IgD-negative memory B cell (primary cell): ENCODE measurements around the gene MALRD1. TPM values are rescaled to one million over a fixed set of nuclear protein-coding genes. Genes with fewer than 3 reads are reported as not detected.

Experiments used
- H3K27ac Mint-ChIP-seq, 3 donors: one replicate each; pipeline ENCODE4 v1.8.0; 2020 to 2022; ENCODE audit warnings: mild to moderate bottlenecking in 3 of 3, mixed read lengths in 3 of 3, moderate library complexity in 1 of 3
- H3K27me3 Mint-ChIP-seq: one replicate; pipeline ENCODE4 v1.8.0; 2021; ENCODE audit warnings: mixed read lengths
- H3K36me3 Mint-ChIP-seq: one replicate; pipeline ENCODE4 v1.8.0; 2020; ENCODE audit warnings: mild to moderate bottlenecking, mixed read lengths
- H3K4me1 Mint-ChIP-seq, 3 donors: one replicate each; pipeline ENCODE4 v1.8.0; 2020 to 2022; ENCODE audit warnings: mixed read lengths in 3 of 3, mild to moderate bottlenecking in 1 of 3
- H3K4me3 Mint-ChIP-seq, 4 donors: one replicate each; pipeline ENCODE4 v1.8.0; 2020 to 2022; ENCODE audit warnings: mild to moderate bottlenecking in 4 of 4, mixed read lengths in 4 of 4, moderate library complexity in 3 of 4
- H3K9me3 Mint-ChIP-seq, 3 donors: one replicate each; pipeline ENCODE4 v1.8.0; 2020 to 2021; ENCODE audit warnings: mixed read lengths in 3 of 3, mild to moderate bottlenecking in 1 of 3
- polyA plus RNA-seq: library from polyadenylated mRNA; unstranded; fragments of 300-500 nt; fragmentation: Illumina TruSeq; gene quantifications from one replicate; pipeline ENCODE4 v1.2.3, GENCODE V29; 2021

Gene MALRD1
- polyA plus RNA-seq, 1 donor from 2014 or later: not detected

DNA sequence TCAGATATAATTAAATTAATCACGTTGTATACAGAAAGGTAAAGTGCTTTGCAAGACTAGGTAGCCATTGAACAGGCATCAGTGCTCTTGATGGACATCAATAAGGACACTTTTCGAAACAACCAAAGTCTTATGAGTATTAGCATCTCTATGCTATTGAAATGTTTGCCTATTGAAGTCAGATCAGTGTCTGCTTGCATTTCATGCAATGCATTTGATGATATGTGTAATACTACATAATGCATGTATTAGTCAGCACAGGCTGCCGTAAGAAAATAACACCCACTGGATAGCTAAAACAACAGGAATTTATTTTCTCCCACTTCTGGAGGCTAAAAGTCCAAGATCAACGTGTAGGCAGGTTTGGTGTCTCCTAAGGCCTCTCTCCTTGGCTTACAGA is 558.4 kb downstream of the MALRD1 start:
- Mint-ChIP-seq H3K4me3 (no peak overlapping the region), H3K27ac (no peak overlapping the region), H3K9me3 (peaks cover 0 to 11% (median 3%) of the 10 kb centered on the region in 3 donors)

DNA sequence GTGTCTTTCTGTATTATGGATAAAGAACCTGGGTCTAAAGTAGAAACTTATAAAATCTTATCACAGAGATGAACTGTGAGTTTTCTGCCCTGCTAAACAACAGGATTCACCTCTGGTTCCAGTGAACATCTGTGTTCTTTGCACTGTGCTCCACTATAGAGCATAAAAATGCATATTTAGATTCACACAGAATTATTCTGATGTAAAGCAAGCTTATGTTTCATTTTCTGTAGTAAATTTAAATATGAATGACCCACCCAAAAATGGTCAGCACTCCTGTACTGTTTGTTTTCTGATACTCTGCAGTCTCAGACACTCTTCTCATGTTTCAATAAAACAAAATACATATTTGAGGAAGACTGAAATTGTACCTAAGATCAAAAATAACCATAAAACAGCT is 563.2 kb downstream of the MALRD1 start:
- no peaks in the 10 kb centered on the region for H3K36me3 Mint-ChIP-seq
- no peak overlapping the region for H3K27ac Mint-ChIP-seq
- no peaks in the 10 kb centered on the region for H3K4me1 Mint-ChIP-seq
- H3K27me3 Mint-ChIP-seq: no peaks in the 10 kb centered on the region
- H3K4me3 Mint-ChIP-seq: no peak overlapping the region
- H3K9me3 Mint-ChIP-seq: peaks cover 0 to 11% (median 0%) of the 10 kb centered on the region in 3 donors

More for the DNA sequence above, 558.4 kb downstream of the MALRD1 start:
- no peaks in the 10 kb centered on the region for H3K36me3 Mint-ChIP-seq
- H3K4me1 Mint-ChIP-seq: no peaks in the 10 kb centered on the region
- H3K27me3 Mint-ChIP-seq: no peaks in the 10 kb centered on the region

DNA sequence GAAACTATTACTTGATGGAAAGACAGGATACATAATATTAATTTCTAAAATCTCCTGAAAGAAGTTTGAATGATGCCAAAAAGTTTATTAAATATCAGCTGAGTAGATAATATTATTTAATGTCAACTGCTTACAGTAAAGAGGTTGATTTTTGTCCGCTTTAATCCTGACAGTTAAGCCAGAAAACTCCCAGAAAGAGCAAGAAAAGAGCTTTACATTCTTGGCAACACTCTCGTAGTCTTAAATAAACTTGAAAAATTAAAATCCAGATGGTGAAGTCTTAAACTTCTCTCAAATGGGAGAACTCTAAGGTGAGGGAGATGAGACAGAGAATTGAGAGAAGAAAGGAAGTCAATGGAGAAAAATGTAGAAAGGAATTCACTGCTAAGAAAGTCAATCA is 568.4 kb downstream of the MALRD1 start:
- Mint-ChIP-seq H3K36me3 (no peaks in the 10 kb centered on the region), H3K9me3 (peaks cover 2 to 4% (median 3%) of the 10 kb centered on the region in 3 donors), H3K4me1 (no peaks in the 10 kb centered on the region), H3K27me3 (no peaks in the 10 kb centered on the region), H3K4me3 (no peak overlapping the region), H3K27ac (no peak overlapping the region)

DNA sequence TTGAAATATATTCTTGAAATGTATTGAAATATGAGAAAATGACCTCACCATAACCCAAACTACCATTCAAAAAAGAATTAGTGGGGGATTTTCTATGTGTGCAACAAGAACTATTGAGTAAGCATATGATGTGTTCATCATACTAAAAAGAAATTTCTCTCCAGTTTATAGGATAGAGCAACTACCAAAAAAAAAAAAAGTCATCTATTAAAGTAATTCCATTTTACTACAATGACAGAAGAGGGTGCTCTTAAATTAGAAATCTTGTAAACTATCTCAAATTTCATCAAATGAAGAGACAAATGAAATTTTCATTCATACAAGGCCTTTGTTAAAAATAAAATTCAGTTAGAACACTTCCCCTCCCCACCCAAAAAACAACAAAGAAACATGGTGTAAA is 572.2 kb downstream of the MALRD1 start:
- Mint-ChIP-seq H3K9me3 (peaks cover 0 to 5% (median 2%) of the 10 kb centered on the region in 3 donors), H3K27ac (no peak overlapping the region), H3K36me3 (no peaks in the 10 kb centered on the region), H3K4me3 (no peak overlapping the region), H3K4me1 (no peaks in the 10 kb centered on the region), H3K27me3 (no peaks in the 10 kb centered on the region)

DNA sequence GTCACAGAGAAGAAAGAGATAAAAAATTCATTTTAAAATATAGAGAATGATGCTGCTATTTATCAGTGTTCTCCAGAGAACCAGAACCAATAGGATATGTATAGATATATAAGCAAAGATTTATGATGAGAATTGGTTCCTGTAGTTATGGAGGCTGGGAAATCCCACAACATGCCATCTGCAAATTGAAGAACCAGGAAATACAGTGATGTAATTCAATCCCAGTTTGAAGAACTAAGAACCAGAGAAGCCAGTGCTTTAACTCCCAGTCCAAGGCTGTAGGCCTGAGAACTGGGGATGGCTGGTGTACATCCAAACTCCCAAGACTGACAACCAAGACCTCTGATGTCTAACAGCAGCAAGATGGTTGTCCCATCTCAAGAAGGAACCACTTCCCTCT is 574.7 kb downstream of the MALRD1 start:
- H3K27me3 Mint-ChIP-seq: no peaks in the 10 kb centered on the region
- H3K27ac Mint-ChIP-seq: no peak overlapping the region

DNA sequence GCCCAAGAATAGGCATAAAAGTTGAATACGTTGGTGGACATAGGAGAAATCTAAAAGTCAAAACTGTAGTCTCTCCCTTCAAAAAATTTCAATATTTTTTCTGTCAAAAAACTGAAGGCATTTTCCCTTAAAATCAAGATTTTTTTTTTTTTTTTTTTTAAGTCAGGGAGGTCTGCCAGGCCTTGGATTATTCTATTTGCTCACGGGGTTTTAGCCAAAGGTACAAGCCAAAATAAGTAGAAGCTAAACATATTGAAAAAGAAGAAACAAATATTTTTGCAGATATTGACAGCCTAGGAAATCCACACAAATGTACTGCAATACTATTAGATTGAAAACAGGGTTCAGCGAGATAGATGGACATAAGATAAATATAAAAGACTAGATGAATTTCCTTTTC is 577.6 kb downstream of the MALRD1 start:
- Mint-ChIP-seq H3K4me3 (no peak overlapping the region), H3K27me3 (no peaks in the 10 kb centered on the region), H3K9me3 (peaks cover 0 to 4% (median 0%) of the 10 kb centered on the region in 3 donors), H3K4me1 (no peaks in the 10 kb centered on the region), H3K36me3 (no peaks in the 10 kb centered on the region), H3K27ac (no peak overlapping the region)

More for the DNA sequence above, 574.7 kb downstream of the MALRD1 start:
- no peaks in the 10 kb centered on the region for H3K36me3 Mint-ChIP-seq
- H3K9me3 Mint-ChIP-seq: peaks cover 0 to 5% (median 2%) of the 10 kb centered on the region in 3 donors
- no peak overlapping the region for H3K4me3 Mint-ChIP-seq
- no peaks in the 10 kb centered on the region for H3K4me1 Mint-ChIP-seq

DNA sequence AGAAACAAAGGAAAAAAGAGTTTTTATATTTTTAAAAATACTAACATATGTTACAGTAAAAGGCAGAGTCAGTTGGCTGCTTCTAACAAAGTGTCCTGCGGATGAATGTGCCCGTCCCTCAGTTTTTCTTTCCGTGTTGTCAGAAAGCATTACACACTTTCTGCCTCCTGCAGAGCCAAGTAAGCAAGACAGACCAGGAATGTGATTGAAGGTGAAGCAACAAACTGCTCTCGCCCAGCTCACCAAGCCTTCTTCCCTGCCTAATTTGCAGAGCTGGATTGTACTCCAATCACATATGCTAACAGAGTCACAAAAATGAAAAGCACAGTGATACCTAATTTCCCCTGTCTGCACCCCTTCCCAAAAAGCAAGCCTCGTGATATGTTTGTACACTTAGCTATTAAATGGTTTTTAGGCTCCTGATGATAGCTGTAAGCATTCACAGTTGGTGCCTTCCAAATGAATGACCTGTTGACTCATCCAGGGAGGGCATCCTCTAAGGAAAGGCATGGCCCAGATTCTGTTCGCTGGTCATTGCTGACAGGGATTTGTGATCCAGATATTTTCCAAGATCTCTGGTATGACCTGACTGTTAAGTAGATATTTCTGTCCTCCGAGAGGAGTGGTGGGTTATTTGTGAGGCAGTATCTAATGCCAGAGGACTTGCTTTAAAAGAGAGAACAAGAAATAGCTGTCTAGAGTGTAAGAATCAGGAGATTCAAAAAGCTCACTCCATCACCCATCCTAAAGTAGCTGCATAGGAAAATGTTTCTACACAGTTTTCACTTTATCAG is 580.4 kb downstream of the MALRD1 start:
- Mint-ChIP-seq H3K4me3 (no peak overlapping the region), H3K27ac (no peak overlapping the region), H3K4me1 (no peaks in the 10 kb centered on the region)

DNA sequence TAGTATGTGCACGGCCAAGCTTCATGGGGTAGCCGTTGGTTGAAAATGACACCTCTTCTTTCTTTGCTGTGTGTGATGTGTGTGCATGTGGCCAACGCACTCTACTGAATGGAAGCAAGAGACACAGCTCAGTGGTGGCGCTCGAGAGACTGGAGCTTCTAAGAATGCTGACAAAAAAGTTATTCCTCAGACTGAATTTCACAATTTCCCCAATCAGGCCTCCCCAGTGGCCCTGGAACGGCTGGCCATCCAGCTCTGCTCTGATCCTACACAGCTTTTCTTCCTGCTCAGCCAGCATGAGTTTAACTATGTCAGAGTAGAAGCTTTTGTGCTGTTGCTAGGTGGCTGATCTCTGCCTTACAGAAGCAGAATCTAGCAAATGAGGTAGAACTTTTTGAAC is 581.0 kb downstream of the MALRD1 start:
- Mint-ChIP-seq H3K36me3 (no peaks in the 10 kb centered on the region), H3K4me1 (no peaks in the 10 kb centered on the region), H3K9me3 (peaks cover 0 to 4% (median 0%) of the 10 kb centered on the region in 3 donors), H3K27me3 (no peaks in the 10 kb centered on the region), H3K27ac (no peak overlapping the region), H3K4me3 (no peak overlapping the region)

More for the DNA sequence above, 580.4 kb downstream of the MALRD1 start:
- Mint-ChIP-seq H3K27me3 (no peaks in the 10 kb centered on the region), H3K36me3 (no peaks in the 10 kb centered on the region), H3K9me3 (peaks cover 0 to 5% (median 0%) of the 10 kb centered on the region in 3 donors)

DNA sequence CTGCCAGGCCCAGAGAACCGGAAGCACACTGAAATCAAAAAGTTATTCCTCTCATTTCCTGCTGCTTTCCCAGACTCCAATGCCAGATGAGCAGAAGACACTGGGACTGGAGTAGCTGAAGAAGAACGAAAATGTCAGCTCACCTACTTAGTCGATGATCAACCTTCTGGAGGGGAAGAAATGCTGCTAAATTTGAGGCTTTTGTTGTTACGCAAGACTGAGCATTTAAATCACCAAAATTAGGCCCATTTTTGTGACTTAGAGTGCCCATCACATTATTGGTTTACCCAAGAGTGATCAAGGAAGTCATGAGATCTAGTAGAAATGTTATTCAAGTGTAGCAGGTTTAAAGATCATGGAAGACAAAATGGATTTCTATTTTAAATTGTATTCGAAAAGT is 585.6 kb downstream of the MALRD1 start:
- H3K27ac Mint-ChIP-seq: no peak overlapping the region

DNA sequence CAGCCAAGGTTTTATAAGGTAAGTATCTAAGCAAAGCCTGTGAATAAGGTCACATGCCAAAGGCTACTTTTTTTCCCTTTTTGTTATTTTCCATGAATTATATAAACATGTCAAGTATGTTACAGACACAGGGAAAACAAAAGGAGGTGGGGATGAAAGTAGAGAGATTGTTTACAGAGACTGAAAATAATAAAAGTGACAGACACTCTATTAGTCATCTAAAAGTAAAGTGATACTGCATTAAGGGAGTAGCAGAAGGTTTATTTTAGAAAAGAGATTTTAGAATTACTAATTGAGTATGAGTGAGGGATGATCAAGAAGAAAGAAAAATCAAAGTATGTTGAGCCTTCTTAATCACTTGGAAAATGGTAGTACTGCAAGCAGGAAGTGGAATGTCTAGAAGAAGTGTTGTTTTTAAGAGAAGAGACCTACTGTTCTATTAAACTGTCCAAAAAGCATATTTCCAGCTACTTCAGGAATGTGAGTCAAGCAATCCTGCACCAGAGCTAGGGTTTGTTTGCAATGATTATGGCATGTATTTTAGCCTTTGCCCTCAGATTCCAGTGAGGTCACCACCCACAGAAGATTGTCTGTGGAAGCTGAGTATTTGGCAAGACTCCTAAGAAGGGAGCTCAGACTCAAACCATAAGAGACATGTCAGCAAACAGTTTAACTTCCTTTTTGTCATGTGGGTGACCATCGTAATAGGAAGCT is 589.7 kb downstream of the MALRD1 start:
- Mint-ChIP-seq H3K27me3 (no peaks in the 10 kb centered on the region), H3K4me1 (peaks cover 0 to 3% (median 3%) of the 10 kb centered on the region in 3 donors), H3K9me3 (peaks cover 0 to 4% (median 3%) of the 10 kb centered on the region in 3 donors), H3K36me3 (no peaks in the 10 kb centered on the region), H3K4me3 (peak overlapping the region in 2 of 4 donors; percentile 34 to 56), H3K27ac (no peak overlapping the region)

More for the DNA sequence above, 585.6 kb downstream of the MALRD1 start:
- Mint-ChIP-seq H3K36me3 (no peaks in the 10 kb centered on the region), H3K27me3 (no peaks in the 10 kb centered on the region), H3K9me3 (peaks cover 0 to 6% (median 0%) of the 10 kb centered on the region in 3 donors), H3K4me3 (no peak overlapping the region), H3K4me1 (peaks cover 0 to 3% (median 2%) of the 10 kb centered on the region in 3 donors)

DNA sequence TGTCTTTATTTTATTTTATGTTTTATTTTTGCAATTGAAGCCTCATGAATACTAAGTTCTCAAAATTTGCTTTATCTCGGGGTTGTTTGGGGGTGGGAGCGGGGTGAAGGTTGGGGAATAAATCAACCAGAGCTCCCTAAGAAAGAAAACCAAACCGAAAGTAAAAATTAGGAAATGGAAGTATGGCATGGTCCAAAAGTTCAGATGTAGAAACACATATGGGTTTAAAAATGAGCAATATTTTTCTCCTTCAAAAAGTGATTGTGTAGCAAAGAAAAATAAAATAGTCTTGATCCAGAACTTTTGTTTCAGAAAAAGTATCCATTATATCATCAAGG is 590.3 kb downstream of the MALRD1 start:
- Mint-ChIP-seq H3K27ac (no peak overlapping the region), H3K36me3 (no peaks in the 10 kb centered on the region), H3K4me3 (peak overlapping the region in 3 of 4 donors; percentile 34 to 56 (median 35))

DNA sequence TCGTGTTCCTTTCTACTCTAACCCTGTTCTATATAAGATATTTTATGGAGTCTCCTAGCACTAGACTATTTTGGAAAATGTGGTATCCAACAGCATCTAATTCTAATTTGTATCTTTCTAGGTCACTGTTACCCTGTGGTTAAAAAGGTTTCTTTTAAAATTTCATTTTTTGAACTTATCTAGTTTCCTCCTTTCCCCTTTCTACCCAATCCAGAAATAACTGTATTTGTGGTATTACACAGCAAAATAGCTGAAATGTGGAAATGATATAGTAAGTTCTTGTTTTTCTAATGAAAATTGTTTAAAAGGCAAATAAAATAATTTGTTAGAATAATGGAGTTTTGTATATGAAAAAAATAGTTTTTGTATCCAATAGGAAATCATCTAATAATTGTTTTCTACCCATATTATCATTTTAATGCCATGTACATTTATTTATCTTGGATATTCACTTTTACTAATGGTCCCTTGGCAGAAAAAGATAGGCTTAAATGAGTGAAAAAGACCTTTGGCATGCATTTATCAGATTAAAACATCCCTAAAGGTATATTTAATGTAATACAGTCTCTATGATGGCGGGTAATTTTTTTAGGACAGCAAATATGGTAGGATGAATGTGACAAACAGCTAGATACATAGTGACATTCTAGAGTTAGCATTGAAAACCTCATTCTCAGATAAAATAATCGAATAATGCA is 592.1 kb downstream of the MALRD1 start:
- Mint-ChIP-seq H3K4me1 (peaks cover 0 to 3% (median 3%) of the 10 kb centered on the region in 3 donors), H3K27me3 (no peaks in the 10 kb centered on the region), H3K27ac (no peak overlapping the region), H3K36me3 (no peaks in the 10 kb centered on the region), H3K9me3 (peaks cover 0 to 9% (median 6%) of the 10 kb centered on the region in 3 donors), H3K4me3 (no peak overlapping the region)

More for the DNA sequence above, 590.3 kb downstream of the MALRD1 start:
- Mint-ChIP-seq H3K4me1 (peaks cover 0 to 3% (median 3%) of the 10 kb centered on the region in 3 donors), H3K9me3 (peaks cover 0 to 7% (median 5%) of the 10 kb centered on the region in 3 donors), H3K27me3 (no peaks in the 10 kb centered on the region)

DNA sequence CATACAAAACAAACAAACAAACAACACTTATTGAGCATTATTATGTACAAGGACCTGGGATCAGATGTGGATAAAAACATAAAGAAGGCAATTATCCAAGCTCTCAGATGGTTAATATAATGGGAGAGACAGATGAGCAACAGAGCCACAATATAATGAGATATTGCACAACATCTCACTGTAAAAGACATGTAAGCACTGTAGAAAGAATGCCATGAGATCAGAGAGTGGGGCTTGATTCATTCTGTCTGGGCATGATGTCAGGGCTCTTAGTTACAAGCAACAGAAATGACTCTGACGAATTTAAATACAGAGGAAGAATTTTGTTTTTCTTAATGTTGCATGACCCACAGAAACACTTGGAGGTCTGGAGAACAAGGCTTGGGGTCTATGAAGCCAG is 602.9 kb downstream of the MALRD1 start:
- Mint-ChIP-seq H3K27me3 (no peaks in the 10 kb centered on the region), H3K27ac (no peak overlapping the region), H3K4me3 (no peak overlapping the region), H3K9me3 (peaks cover 2 to 15% (median 5%) of the 10 kb centered on the region in 3 donors), H3K36me3 (no peaks in the 10 kb centered on the region), H3K4me1 (no peaks in the 10 kb centered on the region)

DNA sequence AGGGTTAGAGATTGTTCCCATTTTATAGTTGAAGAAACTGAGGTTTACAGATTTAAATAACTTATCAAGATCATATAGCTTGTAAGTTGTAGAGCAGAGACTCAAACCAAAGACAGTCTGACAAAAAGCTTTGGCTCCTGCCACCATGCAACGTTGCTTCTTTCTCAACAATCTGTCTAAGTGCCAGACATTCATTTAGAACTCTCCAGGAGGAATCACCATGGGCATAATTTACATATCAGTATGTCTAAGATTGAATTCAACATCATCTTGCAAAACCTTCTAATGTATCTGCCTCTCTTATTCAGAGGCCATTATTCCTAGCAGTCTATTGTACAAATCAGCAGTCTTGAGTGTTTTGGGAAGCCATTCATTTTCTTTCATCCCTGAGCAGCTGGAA is 604.1 kb downstream of the MALRD1 start:
- H3K4me3 Mint-ChIP-seq: no peak overlapping the region
- H3K27me3 Mint-ChIP-seq: no peaks in the 10 kb centered on the region
- no peak overlapping the region for H3K27ac Mint-ChIP-seq
- H3K9me3 Mint-ChIP-seq: peaks cover 5 to 11% (median 6%) of the 10 kb centered on the region in 3 donors
- no peaks in the 10 kb centered on the region for H3K36me3 Mint-ChIP-seq
- no peaks in the 10 kb centered on the region for H3K4me1 Mint-ChIP-seq

DNA sequence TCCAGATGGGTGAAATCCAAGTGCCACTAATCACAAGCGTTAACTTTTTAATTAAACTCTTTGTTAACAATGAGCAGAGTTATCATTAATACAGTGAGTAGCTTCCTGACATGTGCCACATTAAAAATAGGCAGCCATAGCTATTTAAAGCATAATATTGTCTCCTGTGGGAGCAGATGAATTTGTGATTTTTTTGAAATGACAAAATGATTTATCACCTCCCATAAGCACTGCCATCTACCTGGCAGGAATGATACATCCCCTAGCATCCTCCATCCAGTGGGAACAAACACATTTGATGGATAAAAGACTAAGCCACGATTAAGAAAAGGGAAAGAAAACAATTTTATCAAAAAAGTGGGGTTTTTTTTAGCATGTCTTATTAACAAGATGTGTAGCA is 605.3 kb downstream of the MALRD1 start:
- Mint-ChIP-seq H3K4me1 (no peaks in the 10 kb centered on the region), H3K27ac (no peak overlapping the region), H3K4me3 (no peak overlapping the region), H3K36me3 (no peaks in the 10 kb centered on the region), H3K27me3 (no peaks in the 10 kb centered on the region), H3K9me3 (peaks cover 3 to 8% (median 6%) of the 10 kb centered on the region in 3 donors)
